GM19240 (cell line): ENCODE data around the gene HIC2.
"Not testable (repeated sequence)": the region's sequence is repeated elsewhere in the genome, so short reads cannot be mapped to it uniquely, and the experiment has no call there.

ENCODE experiments used
- DNase-seq: peaks from one replicate; pipeline ENCODE4 v3.0.0; 2011; ENCODE audit warnings: low spot score; ENCODE audit not compliant: insufficient read length

Gene HIC2

DNA sequence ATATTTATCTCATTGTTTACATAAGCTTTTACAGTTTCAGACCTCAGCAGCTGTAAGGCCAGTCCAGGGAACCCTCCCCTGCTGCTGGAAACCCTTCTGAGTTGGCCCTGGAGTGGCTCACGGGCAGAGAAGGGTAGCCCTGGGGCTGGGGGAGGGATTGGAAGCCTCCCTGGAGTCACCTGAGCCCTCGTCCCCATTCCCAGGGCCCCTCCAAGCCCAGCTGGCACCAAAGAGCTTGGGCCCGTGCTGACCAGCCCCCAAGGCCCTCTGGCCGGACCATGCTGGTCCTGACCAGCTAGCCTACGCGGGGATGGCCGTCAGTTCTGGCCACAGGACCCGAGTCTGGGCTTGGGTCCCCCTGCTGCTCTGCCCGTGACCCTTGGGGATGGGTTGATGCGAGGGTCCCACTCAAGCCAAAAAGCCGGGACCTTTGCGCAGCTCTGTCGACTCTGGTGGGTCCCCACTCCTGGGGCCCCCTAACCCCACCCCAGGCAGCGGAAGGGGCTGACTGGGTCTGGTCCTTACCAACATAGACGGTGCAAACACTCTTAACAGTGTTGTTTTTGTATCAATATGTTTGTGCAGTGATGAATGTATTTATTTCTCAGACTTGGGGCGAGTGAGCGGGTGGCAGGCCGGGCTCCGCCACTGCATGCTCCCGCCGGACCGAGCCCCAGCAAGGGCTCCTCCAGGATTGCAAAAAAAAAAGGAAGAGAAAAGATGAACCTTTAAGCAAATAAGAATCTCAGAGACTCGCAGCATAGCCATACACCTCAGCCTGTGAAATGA, 32.6 kb downstream of the HIC2 start:
- DNase-seq = no peak

DNA sequence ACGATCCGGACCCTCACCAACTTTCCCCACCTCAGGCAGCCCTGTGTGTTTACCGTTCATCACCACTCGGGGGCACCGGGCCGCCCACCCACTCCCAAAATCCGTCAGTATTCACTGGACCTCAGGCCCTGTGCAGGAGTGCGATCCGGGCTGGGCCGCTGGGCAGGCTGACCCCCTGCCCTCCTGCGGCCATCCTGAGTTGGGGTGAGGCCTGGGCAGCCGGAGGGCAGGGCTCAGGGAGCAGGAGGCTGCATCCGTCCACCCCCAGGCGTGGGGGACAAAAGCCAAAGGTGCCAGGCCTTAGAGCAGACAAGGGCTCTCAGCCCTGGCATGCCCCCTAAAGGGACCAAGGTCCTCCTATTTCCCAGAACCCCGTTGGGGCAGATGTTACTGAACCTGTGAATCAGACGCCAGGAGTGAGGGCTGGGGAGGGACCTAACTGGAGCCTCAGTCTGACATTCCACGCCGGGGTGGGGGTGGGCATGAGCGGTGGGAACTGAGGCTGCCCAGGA, 33.2 kb downstream of the HIC2 start:
- no peak for DNase-seq

DNA sequence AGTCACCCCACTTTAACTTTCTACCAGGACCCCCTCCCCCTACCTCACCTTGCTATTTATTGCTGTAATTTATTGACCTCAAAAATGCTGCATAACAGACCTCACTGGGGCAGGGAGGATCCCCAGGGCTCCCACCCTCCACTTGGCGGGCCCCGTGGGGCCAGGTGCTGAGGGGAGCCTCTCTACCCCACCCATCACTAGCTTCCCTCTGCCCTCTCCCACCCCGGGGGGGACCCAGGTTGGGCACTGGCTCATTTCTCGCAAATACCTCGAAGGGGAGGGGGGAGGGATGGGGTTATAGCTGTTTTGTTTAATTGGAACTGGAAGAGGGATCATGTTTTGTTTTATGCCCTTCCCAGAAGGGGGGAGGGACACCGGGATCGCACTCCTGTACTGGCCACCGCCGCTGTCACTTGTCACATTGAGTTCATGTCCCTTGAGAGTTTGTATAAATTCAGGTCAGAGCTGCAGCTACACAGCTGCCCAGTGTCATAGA, 33.7 kb downstream of the HIC2 start:
- no peak for DNase-seq

- no peak for DNase-seq
Observed at GRCh38 chr22:21451545-21452520, 34.7 kb downstream of the HIC2 start.

- DNase-seq = not testable (repeated sequence)
Observed at GRCh38 chr22:21452666-21453065, 35.5 kb downstream of the HIC2 start.

DNA sequence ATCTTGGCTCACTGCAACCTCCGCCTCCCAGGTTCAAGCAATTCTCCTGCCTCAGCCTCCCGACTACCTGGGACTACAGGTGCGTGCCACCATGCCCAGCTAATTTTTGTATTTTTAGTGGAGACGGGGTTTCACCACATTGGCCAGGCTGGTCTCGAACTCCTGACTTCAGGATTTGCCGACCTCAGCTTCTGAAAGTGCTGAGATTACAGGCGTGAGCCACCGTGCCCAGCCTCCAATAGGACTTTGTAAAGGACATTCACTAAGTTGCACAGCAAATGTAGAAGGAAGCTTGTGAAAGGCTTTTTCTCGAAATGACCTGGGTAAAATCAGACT, 37.8 kb downstream of the HIC2 start:
- not testable (repeated sequence) for DNase-seq

DNA sequence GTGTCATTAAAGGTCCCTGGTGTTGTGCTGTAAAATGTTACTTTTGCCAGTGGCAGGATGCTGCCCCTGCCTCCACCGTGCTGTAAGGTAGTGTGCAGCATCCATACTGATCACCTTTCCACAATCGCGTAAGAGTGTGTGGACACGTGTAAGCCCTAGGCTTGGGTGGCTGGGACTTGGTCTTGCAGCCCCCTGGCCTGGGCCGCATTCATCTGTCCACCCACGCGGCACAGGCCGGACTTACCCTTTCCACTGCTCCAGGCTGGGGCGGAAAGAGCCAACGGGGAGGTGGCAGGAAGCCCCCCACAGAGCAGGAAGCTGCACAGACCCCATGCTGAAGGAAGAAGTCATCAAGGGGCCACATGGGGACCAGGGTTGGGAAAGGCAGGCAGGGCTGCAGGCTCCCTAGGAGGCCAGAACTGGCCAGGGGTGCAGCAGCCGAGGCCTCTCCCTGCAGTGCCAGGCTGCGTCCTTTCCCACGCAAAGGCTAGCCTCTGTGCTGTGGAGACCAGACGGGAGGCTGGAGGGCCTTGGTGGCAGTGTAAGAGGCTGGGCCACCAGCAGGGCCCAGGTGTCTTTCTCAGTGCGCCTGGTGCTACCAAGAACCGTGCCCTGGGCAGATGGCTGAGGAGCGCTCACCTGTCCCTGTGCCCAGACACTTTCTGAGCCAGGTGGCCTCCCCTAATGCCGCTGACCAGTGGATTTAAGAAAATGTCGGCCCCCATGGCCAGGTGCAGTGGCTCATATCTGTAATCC, 38.3 kb downstream of the HIC2 start:
- no peak for DNase-seq

GRCh38 chr22:21457023-21457787, 40.0 kb downstream of the HIC2 start:
- no peak for DNase-seq

GRCh38 chr22:21462672-21463071, 45.5 kb downstream of the HIC2 start:
- not testable (repeated sequence) for DNase-seq

DNA sequence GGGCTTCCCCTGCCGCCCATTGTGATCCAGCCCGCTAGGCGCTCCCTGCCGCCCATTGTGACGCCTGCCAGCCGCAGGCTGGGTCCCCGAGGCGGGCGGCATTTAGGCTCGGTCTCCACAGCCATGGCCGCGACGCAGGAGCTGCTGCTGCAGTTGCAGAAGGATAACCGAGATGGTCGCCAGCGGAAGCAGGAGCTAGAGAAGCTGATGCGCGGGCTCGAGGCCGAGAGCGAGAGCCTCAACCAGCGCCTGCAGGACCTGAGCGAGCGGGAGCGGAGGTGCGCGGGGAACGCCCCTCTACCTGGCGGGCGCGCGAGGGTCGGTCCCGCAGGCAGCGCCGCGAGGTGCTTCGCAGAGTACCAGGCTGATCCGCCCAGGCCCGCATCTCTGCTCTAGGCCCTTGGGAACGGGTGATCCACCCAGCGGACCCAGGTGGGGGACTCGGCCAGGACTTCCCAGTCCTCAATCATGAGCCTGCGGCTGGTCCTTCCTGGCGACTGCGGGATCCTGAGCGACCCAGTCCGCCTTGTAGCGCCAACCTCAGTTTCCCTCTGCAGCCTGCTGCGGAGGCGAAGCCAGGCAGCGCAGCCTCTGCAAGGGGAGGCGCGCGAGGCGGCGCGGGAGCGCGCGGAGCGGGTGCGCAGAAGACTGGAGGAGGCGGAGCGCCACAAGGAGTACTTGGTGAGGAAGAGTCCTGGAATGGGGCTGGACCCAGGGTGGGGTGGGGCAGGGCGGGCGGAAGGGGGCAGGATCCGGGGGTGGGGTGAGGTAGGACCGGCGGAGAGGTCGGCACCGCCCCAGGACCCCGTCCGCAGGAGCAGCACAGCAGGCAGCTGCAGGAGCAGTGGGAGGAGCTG, 50.4 kb downstream of the HIC2 start, which contains the start of gene TMEM191C:
TSS of gene TMEM191C (plus strand) at position 51 of the 857 bp plus-strand sequence. CDS start at position 124, 73 bp downstream.
- DNase-seq = not testable (repeated sequence)

DNA sequence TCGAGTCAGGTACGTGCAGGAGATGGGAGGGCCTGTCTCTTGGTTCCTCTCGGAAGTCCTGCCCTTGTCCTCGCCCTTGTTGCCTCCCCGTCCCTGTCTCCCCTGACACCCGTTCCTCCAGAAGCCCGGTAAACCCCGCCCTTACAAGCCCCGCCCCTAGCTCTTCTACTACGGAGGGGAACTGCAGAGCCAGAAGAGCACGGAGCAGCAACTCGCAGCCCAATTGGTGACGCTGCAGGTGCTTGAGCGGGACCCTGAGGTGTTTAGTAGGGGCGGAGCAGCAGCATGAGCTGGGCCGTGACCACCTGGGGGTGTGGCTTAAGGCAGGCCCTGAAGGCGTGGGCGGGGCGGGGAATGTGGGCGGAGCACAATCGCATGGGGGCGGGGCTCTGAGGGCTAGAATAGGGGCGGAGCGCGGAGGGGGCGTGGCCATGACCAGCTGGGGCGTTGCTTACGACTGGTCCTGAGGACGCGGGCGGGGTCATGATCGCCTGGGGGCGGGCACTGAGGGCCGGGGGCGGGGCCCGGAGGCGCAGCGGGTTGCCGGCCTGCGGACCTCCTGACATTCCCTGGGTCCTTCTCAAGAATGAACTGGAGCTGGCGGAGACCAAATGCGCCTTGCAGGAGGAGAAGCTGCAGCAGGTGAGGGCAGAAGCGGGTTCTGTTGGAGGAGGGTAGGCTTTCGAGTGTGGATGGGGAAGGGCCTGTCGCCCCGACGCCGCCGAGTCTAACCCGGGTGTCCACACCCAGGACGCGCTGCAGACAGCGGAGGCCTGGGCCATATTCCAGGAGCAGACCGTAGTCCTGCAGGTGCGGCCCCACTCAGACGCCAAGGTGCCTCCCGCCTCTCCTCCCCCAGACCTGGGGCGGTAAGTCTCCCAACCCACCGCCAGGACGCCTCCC, 51.3 kb downstream of the HIC2 start:
- not testable (repeated sequence) for DNase-seq

- not testable (repeated sequence) for DNase-seq
Observed at GRCh38 chr22:21469097-21469994, 52.2 kb downstream of the HIC2 start.

DNA sequence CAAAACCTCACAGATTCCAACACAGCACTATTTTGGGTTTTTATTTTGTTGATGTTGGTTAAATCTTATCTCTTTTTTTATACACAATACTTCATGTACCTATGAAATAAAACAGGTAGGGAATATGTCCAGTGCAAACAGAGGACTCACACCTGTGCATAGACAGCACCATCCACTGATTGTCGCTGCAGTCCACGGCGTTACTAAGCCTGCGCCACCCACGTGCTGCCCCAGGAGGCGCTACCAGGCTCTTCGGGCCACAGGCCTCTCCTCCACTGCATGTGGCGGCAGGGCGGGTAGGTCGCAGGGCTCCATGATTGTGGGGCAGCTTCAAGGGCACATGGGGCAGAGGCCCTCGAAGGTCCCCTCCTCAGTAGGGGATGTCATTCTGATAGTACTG, 55.8 kb downstream of the HIC2 start:
- DNase-seq = not testable (repeated sequence)

- DNase-seq = not testable (repeated sequence)
Observed at GRCh38 chr22:21473664-21474063, 56.5 kb downstream of the HIC2 start.

DNA sequence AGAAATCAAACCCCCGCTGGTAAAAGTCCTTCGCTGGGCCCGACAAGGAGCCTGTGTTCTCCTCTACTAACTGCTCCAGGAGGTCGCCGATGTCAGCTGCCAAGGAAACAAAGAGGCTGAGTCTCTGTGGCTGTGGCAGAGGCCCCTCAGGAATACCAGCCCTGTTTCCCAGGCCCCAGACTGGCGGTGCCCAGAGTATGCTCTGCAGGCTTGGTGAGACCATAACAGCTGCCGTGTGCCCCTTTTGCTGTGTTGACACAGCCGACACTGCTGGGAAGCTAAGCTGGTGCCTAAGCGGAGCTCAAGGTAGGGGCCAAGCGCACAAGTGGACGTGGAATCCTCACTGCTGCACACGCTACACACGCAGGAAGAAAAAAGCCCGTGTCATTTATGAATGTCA, 66.9 kb downstream of the HIC2 start:
- DNase-seq = not testable (repeated sequence)

DNA sequence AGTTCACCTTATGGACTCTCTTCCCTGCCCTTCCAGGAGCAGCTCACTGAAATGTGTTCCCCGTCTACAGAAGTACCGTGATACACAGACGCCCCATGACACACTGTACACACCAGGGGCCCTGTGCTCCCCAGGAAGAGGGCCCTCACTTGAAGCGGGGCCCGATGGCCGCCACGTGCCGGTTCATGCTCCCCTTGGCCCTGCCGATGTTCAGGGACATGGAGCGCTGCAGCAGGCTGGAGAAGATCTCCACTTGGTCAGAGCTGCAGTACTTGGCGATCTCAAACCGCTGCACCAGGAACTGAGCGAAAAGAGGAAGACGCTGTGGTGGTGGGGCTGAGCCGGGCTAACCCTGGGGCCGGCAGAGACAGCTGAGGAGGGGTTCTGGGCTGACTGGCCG, 70.6 kb downstream of the HIC2 start:
- not testable (repeated sequence) for DNase-seq

DNA sequence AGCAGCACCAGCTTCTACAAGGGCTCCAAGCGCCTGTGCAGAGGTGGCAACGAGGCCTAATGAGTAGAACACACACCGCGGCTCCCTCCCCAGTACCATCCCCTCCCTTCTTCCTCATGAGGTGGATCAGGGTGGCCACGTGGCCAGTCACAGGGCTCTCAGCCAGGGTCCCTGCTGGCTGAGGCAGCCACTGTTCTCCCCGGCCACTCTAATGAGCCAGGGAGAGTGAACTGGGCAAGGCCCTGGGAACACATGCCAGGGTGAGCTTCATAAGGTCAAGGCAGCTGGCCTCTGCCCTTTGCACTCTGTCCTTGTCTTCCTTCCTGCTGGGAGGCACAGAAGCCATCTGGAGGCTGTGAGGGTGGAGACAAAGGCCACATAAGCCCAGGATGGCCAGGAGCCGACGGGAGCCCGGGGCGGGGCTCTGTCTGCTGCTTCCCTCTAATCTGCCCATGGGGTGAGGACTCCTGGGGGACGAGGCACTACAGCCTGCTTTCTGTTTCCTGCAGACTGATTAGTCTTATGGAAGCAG, 72.0 kb downstream of the HIC2 start:
- not testable (repeated sequence) for DNase-seq
